Ascending aorta (tissue), 2 donors: ENCODE results near the gene BMAL2. TPM values are rescaled to one million over a fixed set of nuclear protein-coding genes. Genes with fewer than 3 reads are reported as not detected.

Experiments
- DNase-seq, 2 donors: peaks; one replicate each; pipeline ENCODE4 v3.0.0-alpha.2; 2019; ENCODE audit warnings: low spot score in 2 of 2
- H3K27ac ChIP-seq, 2 donors: fragments of 200-600 bp; sonication (generic); one replicate each; pipeline ENCODE4 v1.5.1; 2016 to 2017; ENCODE audit warnings: mild to moderate bottlenecking in 1 of 2
- H3K27me3 ChIP-seq: fragments of 200-600 bp; sonication (generic); one replicate; pipeline ENCODE4 v1.5.1; 2017
- H3K36me3 ChIP-seq, 2 donors: fragments of 200-600 bp; sonication (generic); one replicate each; pipeline ENCODE4 v1.5.1; 2016
- H3K4me1 ChIP-seq, 2 donors: fragments of 200-600 bp; sonication (generic); one replicate each; pipeline ENCODE4 v1.5.1; 2016 to 2017; ENCODE audit warnings: mild to moderate bottlenecking in 1 of 2
- H3K4me3 ChIP-seq, 2 donors: fragments of 200-600 bp; sonication (generic); one replicate each; pipeline ENCODE4 v1.5.1; 2016 to 2017; ENCODE audit warnings: mild to moderate bottlenecking in 1 of 2
- H3K9me3 ChIP-seq, 2 donors: fragments of 200-600 bp; sonication (generic); one replicate each; pipeline ENCODE4 v1.5.1; 2016
- intact Hi-C: fragments of 100-400 bp; cut with DNase I; formaldehyde crosslinking; loops from one replicate; pipeline ENCODE4 v1.15.1; 2023
- total RNA-seq: library from RNA; depleted of rRNA; stranded (reverse); fragments of >200 nt; gene quantifications from one replicate; pipeline ENCODE4 v1.1.0, GENCODE V29; 2016
- TF ChIP-seq, protein P1 (sequence below), 3 experiments: fragments of 200-600 bp in 2 of 3; fragments of 450-650 bp in 1 of 3; sonication (generic) in 2 of 3; IDR thresholded peaks; one replicate each; pipeline ENCODE4 v1.5.1; 2016 to 2019; ENCODE audit warnings: antibody characterized with exemption in 3 of 3, mild to moderate bottlenecking in 1 of 3, moderate library complexity in 1 of 3

The BMAL2 gene
- total RNA-seq, 1 donor from 2014 or later: 5.6 TPM

DNA sequence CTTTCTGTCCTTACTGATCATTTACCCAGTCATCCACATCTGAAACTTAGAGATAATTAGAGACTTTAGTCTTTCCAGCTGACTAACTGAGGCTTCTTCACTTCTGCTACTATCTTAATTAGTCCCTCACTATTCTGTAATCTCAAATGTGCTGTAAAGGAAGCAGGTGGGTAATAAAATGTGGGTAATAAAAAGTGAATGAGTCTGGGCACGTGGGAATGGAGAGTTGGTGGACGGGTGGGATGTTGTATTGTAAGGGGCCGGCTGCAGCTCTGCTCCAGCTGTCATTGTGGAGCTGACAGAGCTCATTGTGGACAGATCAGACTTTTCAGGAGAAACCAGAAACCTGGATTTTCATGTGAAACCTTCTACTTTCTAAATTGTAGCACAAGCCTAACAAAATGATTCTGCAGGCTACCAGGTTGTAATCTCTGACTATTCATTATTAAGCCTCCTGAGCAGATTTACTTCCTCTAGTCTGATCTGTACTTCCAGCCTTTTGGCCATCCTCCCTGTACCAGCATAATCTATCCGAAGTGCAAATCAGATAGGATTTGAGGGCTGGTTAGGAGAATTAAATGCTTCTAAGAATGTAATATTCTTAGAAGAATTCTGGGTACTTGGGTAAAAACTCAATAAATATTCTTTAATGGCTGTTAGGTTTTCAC is 42.0 kb upstream of the BMAL2 start:
- Histone ChIP-seq H3K4me3 (no peak overlapping the region), H3K4me1 (peaks cover 16 to 77% of the 10 kb centered on the region in 2 donors), H3K9me3 (no peaks in the 10 kb centered on the region), H3K27ac (peak overlapping the region; percentile 58 to 90), H3K27me3 (no peaks in the 10 kb centered on the region), H3K36me3 (no peaks in the 10 kb centered on the region)
- intact Hi-C loops: loop anchor here (5.0 kb wide), 1 partner anchor 33 kb away; no protein-coding TSS in a partner anchor
- TF ChIP-seq, protein P1, sequence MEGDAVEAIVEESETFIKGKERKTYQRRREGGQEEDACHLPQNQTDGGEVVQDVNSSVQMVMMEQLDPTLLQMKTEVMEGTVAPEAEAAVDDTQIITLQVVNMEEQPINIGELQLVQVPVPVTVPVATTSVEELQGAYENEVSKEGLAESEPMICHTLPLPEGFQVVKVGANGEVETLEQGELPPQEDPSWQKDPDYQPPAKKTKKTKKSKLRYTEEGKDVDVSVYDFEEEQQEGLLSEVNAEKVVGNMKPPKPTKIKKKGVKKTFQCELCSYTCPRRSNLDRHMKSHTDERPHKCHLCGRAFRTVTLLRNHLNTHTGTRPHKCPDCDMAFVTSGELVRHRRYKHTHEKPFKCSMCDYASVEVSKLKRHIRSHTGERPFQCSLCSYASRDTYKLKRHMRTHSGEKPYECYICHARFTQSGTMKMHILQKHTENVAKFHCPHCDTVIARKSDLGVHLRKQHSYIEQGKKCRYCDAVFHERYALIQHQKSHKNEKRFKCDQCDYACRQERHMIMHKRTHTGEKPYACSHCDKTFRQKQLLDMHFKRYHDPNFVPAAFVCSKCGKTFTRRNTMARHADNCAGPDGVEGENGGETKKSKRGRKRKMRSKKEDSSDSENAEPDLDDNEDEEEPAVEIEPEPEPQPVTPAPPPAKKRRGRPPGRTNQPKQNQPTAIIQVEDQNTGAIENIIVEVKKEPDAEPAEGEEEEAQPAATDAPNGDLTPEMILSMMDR (IDR thresholded peaks at IDR 0.05): no peak
- DNase-seq: no peak

DNA sequence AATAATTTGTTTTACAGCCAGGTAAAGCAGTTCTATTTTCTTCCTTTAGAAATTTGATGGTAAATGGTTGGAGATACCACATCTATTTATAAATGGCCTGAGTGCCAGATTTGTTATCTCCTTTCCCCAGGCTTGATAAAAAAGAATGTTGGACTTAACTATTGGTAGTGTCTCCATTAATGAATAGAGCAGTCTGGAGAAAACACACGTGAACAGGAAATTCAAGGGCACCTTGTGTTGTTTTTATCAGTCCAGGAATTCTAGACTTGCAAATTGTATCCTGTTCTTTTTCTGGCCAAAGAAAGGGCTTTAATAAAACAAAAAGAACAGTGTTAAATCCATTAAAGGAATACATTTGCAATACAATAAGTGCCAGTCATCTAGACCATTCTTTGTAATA is 40.8 kb upstream of the BMAL2 start:
- Histone ChIP-seq H3K27me3 (no peaks in the 10 kb centered on the region), H3K9me3 (no peaks in the 10 kb centered on the region), H3K36me3 (no peaks in the 10 kb centered on the region), H3K27ac (peak overlapping the region; percentile 58 to 90), H3K4me1 (peaks cover 16 to 85% of the 10 kb centered on the region in 2 donors), H3K4me3 (peak overlapping the region in 1 of 2 donors; percentile 1)
- TF ChIP-seq, protein P1 (IDR thresholded peaks at IDR 0.05): no peak
- intact Hi-C loops: loop anchor here (5.0 kb wide), 1 partner anchor 35 kb away; no protein-coding TSS in a partner anchor
- no peak for DNase-seq

DNA sequence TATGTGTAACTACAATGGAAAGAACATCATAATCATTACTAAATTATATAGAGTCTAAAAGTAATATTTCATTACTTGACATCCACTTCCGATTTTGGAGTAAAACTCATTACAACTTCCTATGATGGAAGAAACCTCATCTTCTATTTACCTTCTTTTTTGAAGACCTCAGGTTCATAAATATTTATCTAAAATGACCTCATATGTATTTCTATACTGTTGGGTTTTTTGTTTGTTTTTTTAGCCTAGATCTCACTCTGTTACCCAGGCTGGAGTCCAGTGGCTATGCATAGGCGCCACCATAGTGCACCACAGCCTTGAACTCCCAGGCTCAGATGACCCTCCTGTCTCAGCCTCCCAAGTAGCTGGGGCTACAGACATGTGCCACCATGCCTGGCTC is 39.9 kb upstream of the BMAL2 start:
- TF ChIP-seq, protein P1 (IDR thresholded peaks at IDR 0.05): no peak
- H3K4me1 ChIP-seq: peaks cover 16 to 89% of the 10 kb centered on the region in 2 donors
- H3K9me3 ChIP-seq: no peaks in the 10 kb centered on the region
- DNase-seq: no peak
- H3K27me3 ChIP-seq: no peaks in the 10 kb centered on the region
- intact Hi-C loops: loop anchor here (5.0 kb wide), 1 partner anchor 35 kb away; no protein-coding TSS in a partner anchor
- peaks cover 0 to 2% of the 10 kb centered on the region in 2 donors for H3K36me3 ChIP-seq
- H3K27ac ChIP-seq: peak overlapping the region; percentile 58 to 90
- peak overlapping the region in 1 of 2 donors; percentile 15 for H3K4me3 ChIP-seq

DNA sequence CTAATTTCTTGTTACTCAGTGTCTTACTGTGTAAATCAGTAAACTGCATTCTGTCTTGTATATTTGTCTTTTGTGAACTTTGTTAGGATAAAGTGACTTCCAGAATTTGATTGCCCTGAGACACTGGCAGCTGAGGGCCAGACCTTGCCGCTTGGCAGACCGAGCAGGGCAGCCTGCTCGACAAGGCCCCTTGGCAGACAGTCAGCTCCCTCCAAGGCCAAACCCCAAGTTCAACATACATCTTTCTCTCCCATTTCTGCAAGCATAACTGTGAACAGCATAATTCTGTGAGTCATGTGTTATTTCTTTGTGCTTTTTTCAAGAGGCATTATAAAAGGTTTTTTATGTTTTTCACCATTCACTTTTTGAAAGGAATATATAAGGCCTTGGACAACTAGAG is 39.2 kb upstream of the BMAL2 start:
- Histone ChIP-seq H3K36me3 (peaks cover 6 to 10% of the 10 kb centered on the region in 2 donors), H3K9me3 (no peaks in the 10 kb centered on the region), H3K4me3 (peak overlapping the region in 1 of 2 donors; percentile 15), H3K27ac (peak overlapping the region; percentile 58 to 90), H3K4me1 (peaks cover 16 to 93% of the 10 kb centered on the region in 2 donors), H3K27me3 (no peaks in the 10 kb centered on the region)
- DNase-seq: no peak
- TF ChIP-seq, protein P1 (IDR thresholded peaks at IDR 0.05): no peak
- intact Hi-C loops: loop anchor here (5.0 kb wide), 1 partner anchor 36 kb away; no protein-coding TSS in a partner anchor

DNA sequence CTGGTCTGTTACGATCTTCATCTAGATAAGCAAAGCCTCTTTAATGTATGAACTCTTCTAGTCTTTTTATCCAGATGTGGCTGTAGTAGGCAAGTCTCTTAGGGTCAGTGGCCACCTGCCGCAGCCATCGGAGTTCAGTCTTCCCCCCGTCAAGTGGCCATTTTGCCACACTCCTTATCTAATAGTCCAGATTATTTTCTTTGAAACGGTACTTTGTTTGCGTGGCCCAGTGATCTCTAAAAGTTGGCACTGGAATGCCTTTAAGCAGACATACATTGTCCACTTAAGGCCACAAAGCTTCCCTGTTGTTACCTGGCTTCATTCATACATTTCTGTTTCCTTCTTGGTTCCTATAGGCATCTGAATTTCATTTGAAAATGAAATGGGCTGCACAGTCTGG is 36.0 kb upstream of the BMAL2 start:
- TF ChIP-seq, protein P1 (IDR thresholded peaks at IDR 0.05): no peak

More for the DNA sequence above, 36.0 kb upstream of the BMAL2 start:
- H3K36me3 ChIP-seq: peaks cover 26 to 42% of the 10 kb centered on the region in 2 donors
- H3K4me3 ChIP-seq: no peak overlapping the region
- DNase-seq: no peak
- no peaks in the 10 kb centered on the region for H3K27me3 ChIP-seq
- H3K4me1 ChIP-seq: peaks cover 14 to 79% of the 10 kb centered on the region in 2 donors
- peak overlapping the region; percentile 57 to 90 for H3K27ac ChIP-seq
- no peaks in the 10 kb centered on the region for H3K9me3 ChIP-seq
- intact Hi-C loops: loop anchor here (5.0 kb wide), 1 partner anchor 109 kb away; no protein-coding TSS in a partner anchor
